D721Med (cell line): Measurements from ENCODE around the gene DDX53.

ENCODE experiments used
- DNase-seq: peaks from one replicate; pipeline ENCODE4 v3.0.0; 2011; ENCODE audit warnings: low spot score; ENCODE audit not compliant: insufficient read length
- FAIRE-seq: peaks from 2 replicates; lab custom pipeline; 2011; peaks lifted over from hg19 to GRCh38; lab: Jason Lieb, UNC
- TF ChIP-seq, protein P1 (sequence below): IDR thresholded peaks from 2 replicates; pipeline ENCODE4 v1.5.1; 2012; ENCODE audit warnings: mild to moderate bottlenecking, control low read depth; ENCODE audit not compliant: insufficient read depth; ENCODE audit errors: missing control alignments

The DDX53 gene

DNA sequence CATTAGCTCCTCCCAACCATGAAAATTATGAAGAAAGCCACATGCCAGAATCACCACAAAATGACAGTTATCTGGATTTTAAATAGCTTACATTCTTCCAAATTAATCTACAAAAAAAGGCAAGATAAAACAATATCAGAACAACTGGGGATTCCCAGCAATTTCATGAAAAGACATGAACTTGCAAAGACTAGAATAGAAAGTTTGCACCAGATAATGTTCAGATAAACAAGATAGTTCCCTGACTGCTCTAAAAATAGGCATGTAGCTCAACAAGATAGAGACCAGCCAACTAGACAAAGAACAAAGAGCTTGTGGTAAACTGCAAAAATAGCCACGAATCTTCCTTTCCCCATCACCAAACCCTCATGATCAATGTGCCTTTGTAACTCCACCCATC lies 30.3 kb upstream of the DDX53 start:
- TF ChIP-seq, protein P1, sequence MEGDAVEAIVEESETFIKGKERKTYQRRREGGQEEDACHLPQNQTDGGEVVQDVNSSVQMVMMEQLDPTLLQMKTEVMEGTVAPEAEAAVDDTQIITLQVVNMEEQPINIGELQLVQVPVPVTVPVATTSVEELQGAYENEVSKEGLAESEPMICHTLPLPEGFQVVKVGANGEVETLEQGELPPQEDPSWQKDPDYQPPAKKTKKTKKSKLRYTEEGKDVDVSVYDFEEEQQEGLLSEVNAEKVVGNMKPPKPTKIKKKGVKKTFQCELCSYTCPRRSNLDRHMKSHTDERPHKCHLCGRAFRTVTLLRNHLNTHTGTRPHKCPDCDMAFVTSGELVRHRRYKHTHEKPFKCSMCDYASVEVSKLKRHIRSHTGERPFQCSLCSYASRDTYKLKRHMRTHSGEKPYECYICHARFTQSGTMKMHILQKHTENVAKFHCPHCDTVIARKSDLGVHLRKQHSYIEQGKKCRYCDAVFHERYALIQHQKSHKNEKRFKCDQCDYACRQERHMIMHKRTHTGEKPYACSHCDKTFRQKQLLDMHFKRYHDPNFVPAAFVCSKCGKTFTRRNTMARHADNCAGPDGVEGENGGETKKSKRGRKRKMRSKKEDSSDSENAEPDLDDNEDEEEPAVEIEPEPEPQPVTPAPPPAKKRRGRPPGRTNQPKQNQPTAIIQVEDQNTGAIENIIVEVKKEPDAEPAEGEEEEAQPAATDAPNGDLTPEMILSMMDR = no peak
- FAIRE-seq (no peak), DNase-seq (no peak)

DNA sequence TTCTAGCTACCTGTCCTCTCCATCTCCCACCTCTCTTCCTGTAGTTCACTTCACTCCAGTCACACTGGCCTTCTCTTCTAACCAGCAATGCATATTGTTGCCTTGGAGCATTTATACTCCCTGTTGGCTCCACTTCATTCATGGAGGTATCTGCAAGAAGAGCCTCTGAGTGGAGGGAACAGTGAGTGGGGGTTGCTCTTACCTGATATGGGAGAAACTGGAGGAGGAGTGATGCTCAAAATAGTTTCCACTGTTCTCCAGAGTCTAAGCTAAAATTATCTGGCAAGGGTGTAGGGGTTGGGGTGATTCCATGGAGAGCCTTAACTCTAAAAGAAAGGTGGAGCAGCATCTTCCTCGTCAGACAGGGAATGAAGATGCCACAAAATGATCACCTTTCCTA lies 28.9 kb upstream of the DDX53 start:
- no peak for DNase-seq
- TF ChIP-seq, protein P1 = no peak
- no peak for FAIRE-seq

DNA sequence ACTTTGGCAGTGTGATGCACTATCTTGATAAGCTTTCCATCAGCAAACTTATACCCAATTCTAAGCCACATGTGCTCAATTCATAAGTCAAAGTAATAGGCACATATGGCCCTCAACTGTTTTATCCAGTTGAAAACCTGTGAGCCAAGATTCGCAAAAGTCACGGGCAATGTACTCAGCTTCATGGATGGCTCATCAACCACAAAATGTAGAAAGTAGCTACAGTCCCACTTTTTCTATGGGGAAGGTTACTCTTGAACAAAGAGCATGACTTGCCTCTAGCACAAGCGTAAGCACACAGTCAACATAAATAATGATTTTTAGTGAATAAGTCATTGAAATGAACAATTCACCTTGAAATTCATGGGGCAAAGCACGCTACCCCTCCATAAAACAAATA lies 25.1 kb upstream of the DDX53 start:
- FAIRE-seq (no peak), DNase-seq (no peak)
- TF ChIP-seq, protein P1 = no peak

DNA sequence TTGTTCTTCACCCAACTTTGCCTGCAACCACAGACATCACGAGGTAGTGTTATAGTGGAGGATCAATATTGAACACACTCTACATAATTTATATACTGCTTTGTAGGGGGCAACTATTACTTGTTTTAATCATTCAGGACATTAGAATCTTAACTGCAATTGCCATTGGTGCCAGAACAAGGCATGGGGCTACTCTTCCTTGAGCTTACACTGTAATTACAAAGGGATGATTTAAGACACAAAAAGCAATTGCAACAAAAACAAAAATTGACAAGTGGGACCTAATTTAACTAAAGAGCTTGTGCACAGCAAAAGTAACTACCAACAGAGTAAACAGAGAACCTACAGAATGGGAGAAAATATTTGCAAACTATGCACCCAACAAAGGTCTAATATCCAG lies 24.0 kb upstream of the DDX53 start:
- FAIRE-seq (no peak), DNase-seq (no peak)
- TF ChIP-seq, protein P1 = no peak

DNA sequence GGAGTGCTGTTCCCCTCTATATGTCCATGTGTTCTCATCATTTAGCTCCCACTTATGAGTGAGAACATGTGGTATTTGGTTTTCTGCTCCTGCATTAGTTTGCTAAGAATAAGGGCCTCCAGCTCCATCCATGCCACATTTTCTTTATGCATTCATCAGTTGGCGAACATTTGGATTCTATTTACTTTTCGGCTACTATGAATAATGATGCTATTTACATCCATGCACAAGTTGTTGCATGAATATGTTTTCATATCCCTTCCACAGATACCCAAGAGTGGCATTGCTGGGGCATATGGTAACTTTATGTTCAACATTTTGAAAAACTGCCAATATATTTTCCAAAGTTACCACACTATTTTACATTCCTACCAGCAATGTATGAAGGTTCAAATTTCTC lies 13.8 kb upstream of the DDX53 start:
- FAIRE-seq (no peak), DNase-seq (no peak)
- TF ChIP-seq, protein P1 = no peak

DNA sequence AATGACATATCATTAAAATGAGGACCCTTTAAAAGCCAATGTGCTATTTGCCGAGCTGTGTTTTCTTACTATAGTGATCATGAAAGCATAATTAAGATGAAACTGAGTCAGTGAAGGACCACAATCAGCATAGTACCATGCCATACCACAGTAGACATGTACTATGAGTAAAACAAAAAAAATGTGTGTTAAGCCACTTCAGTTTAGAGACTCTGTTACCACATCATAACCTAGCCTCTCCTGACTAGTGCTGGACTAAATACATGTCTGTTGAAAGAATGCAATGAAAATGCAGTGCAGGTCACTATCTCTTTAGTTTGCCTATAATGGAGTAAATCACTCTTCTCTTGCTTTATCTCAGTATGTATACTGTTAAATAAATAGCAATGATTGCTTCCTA lies 12.3 kb upstream of the DDX53 start:
- TF ChIP-seq, protein P1 = no peak
- no peak for DNase-seq
- FAIRE-seq = peak; percentile 11

DNA sequence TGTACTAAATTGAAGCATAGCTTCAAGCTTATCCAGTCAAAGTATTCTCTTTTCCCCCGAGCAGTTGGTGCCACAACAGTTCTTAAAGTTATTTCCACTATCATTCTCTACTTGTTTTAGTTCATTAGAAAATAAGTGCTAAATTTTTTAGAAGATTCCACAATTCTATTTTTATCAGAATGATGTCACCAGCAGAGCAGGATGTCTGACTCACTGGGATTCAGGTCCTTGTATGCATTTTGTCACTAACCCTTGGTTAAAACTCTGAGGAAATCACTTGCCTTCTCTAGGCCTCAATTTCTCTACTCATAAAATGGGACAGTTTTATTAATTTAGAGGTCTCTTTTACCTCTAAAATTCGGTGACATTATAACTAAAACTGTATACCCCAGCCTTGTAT lies 3.4 kb downstream of the DDX53 start:
- no peak for FAIRE-seq
- TF ChIP-seq, protein P1 = no peak
- no peak for DNase-seq
